H9 (cell line): ENCODE measurements around the gene AGO3. TPM values are rescaled to one million over a fixed set of nuclear protein-coding genes. Genes with fewer than 3 reads are reported as not detected.

Experiments used
- DNase-seq: peaks from one replicate; pipeline ENCODE4 v3.0.0-alpha.2; 2017
- H2AFZ ChIP-seq: one replicate; pipeline ENCODE4 v1.6.1; 2013; ENCODE audit warnings: mild to moderate bottlenecking, low read length, control low read depth, moderate library complexity
- H2AK5ac ChIP-seq: 2 replicates; pipeline ENCODE4 v1.6.1; 2013; ENCODE audit warnings: low read length, control low read depth, mixed read lengths; ENCODE audit not compliant: insufficient read length
- H2BK120ac ChIP-seq: one replicate; pipeline ENCODE4 v1.6.1; 2013; ENCODE audit warnings: low read depth, mild to moderate bottlenecking, low read length, control low read depth, inconsistent platforms; ENCODE audit not compliant: poor library complexity, severe bottlenecking
- H2BK12ac ChIP-seq: 2 replicates; pipeline ENCODE4 v1.6.1; 2013; ENCODE audit warnings: low read length, control low read depth, mixed read lengths, low read depth; ENCODE audit not compliant: insufficient read length
- H2BK15ac ChIP-seq: 2 replicates; pipeline ENCODE4 v1.6.1; 2013; ENCODE audit warnings: low read depth, low read length, control low read depth
- H2BK20ac ChIP-seq: one replicate; pipeline ENCODE4 v1.6.1; 2013; ENCODE audit warnings: low read depth, mild to moderate bottlenecking, low read length, control low read depth, inconsistent platforms; ENCODE audit not compliant: poor library complexity, severe bottlenecking
- H2BK5ac ChIP-seq: 2 replicates; pipeline ENCODE4 v1.6.1; 2013; ENCODE audit warnings: low read length, control low read depth, mixed read lengths; ENCODE audit not compliant: insufficient read length
- H3K14ac ChIP-seq: 2 replicates; pipeline ENCODE4 v1.6.1; 2013; ENCODE audit warnings: low read length, control low read depth; ENCODE audit not compliant: insufficient read depth
- H3K18ac ChIP-seq: 2 replicates; pipeline ENCODE4 v1.6.1; 2013; ENCODE audit warnings: low read depth, mild to moderate bottlenecking, mixed read lengths, low read length, control low read depth; ENCODE audit not compliant: insufficient read length
- H3K23ac ChIP-seq: 2 replicates; pipeline ENCODE4 v1.6.1; 2013; ENCODE audit warnings: low read length, control low read depth, mixed read lengths, low read depth; ENCODE audit not compliant: insufficient read length
- H3K23me2 ChIP-seq: 2 replicates; pipeline ENCODE4 v1.6.1; 2013; ENCODE audit warnings: low read depth, mild to moderate bottlenecking, mixed read lengths, low read length, control low read depth; ENCODE audit not compliant: insufficient read length, poor library complexity, severe bottlenecking
- H3K27ac ChIP-seq: 2 replicates; pipeline ENCODE4 v1.5.1; 2013; ENCODE audit warnings: low read length, control low read depth, mixed read lengths, low read depth; ENCODE audit not compliant: insufficient read length
- H3K27me3 ChIP-seq: 2 replicates; pipeline ENCODE4 v1.6.1; 2013; ENCODE audit warnings: low read length, control low read depth, inconsistent platforms; ENCODE audit not compliant: insufficient read depth
- H3K4ac ChIP-seq: 2 replicates; pipeline ENCODE4 v1.6.1; 2013; ENCODE audit warnings: low read depth, mild to moderate bottlenecking, control low read depth, inconsistent platforms, low read length, moderate library complexity
- H3K4me1 ChIP-seq: 2 replicates; pipeline ENCODE4 v1.6.1; 2013; ENCODE audit warnings: low read length, control low read depth, inconsistent platforms; ENCODE audit not compliant: insufficient read depth
- H3K4me2 ChIP-seq: 2 replicates; pipeline ENCODE4 v1.6.1; 2013; ENCODE audit warnings: low read length, control low read depth, mixed read lengths; ENCODE audit not compliant: insufficient read length, insufficient read depth
- H3K56ac ChIP-seq: 2 replicates; pipeline ENCODE4 v1.6.1; 2013; ENCODE audit warnings: low read depth, mild to moderate bottlenecking, mixed read lengths, low read length, control low read depth; ENCODE audit not compliant: insufficient read length
- H3K79me1 ChIP-seq: 2 replicates; pipeline ENCODE4 v1.6.1; 2013; ENCODE audit warnings: low read depth, mild to moderate bottlenecking, moderate library complexity, low read length, control low read depth, inconsistent platforms; ENCODE audit not compliant: insufficient read depth, poor library complexity, severe bottlenecking
- H3K79me2 ChIP-seq: 2 replicates; pipeline ENCODE4 v1.6.1; 2013; ENCODE audit warnings: low read length, control low read depth, inconsistent platforms; ENCODE audit not compliant: insufficient read depth
- H3K9ac ChIP-seq: 2 replicates; pipeline ENCODE4 v1.6.1; 2013; ENCODE audit warnings: low read length, control low read depth, mixed read lengths; ENCODE audit not compliant: insufficient read length; ENCODE audit errors: extremely low read depth
- H3K9me3 ChIP-seq: one replicate; pipeline ENCODE4 v1.6.1; 2013; ENCODE audit warnings: low read depth, low read length, inconsistent platforms; ENCODE audit not compliant: control insufficient read depth
- H3T11ph ChIP-seq: one replicate; pipeline ENCODE4 v1.6.1; 2013; ENCODE audit warnings: mild to moderate bottlenecking, low read length, control low read depth, inconsistent platforms
- H4K20me1 ChIP-seq: one replicate; pipeline ENCODE4 v1.6.1; 2013; ENCODE audit not compliant: control insufficient read depth, insufficient read length, insufficient read depth
- H4K5ac ChIP-seq: 2 replicates; pipeline ENCODE4 v1.6.1; 2013; ENCODE audit warnings: low read depth, mild to moderate bottlenecking, mixed read lengths, low read length, control low read depth; ENCODE audit not compliant: insufficient read length
- H4K8ac ChIP-seq: replicated peaks from 2 replicates; pipeline ENCODE4 v1.6.1; 2013; ENCODE audit warnings: low read length, control low read depth, mixed read lengths, low read depth; ENCODE audit not compliant: insufficient read length
- H4K91ac ChIP-seq: 2 replicates; pipeline ENCODE4 v1.6.1; 2013; ENCODE audit warnings: low read depth, mild to moderate bottlenecking, moderate library complexity, mixed read lengths, low read length, control low read depth; ENCODE audit not compliant: insufficient read length
- H3K27ac Mint-ChIP-seq, 3 experiments: 2 replicates in 2 of 3; 3 replicates in 1 of 3; pipeline ENCODE4 v1.8.0; 2020 to 2021; ENCODE audit warnings: mixed read lengths in 3 of 3, mild to moderate bottlenecking in 1 of 3, moderate library complexity in 1 of 3
- H3K27me3 Mint-ChIP-seq: 2 replicates; pipeline ENCODE4 v1.8.0; 2021; ENCODE audit warnings: low read depth, mild to moderate bottlenecking, moderate library complexity, mixed read lengths
- H3K36me3 Mint-ChIP-seq, 3 experiments: 2 replicates in 2 of 3; 3 replicates in 1 of 3; pipeline ENCODE4 v1.8.0; 2020 to 2021; ENCODE audit warnings: low read depth in 3 of 3, mixed read lengths in 3 of 3; ENCODE audit not compliant: insufficient read depth in 1 of 3
- H3K4me1 Mint-ChIP-seq, 2 experiments: 2 replicates each; pipeline ENCODE4 v1.8.0; 2020; ENCODE audit warnings: mixed read lengths in 2 of 2
- H3K4me3 Mint-ChIP-seq, 2 experiments: 2 replicates in 1 of 2; 3 replicates in 1 of 2; pipeline ENCODE4 v1.8.0; 2020 to 2021; ENCODE audit warnings: mild to moderate bottlenecking in 2 of 2, mixed read lengths in 2 of 2, moderate library complexity in 1 of 2
- H3K9me3 Mint-ChIP-seq, 2 experiments: 2 replicates in 1 of 2; 3 replicates in 1 of 2; pipeline ENCODE4 v1.8.0; 2020; ENCODE audit warnings: mild to moderate bottlenecking in 2 of 2, mixed read lengths in 2 of 2, moderate library complexity in 1 of 2
- CTCF ChIP-seq: fragments of 200-600 bp; sonication (generic); conservative IDR thresholded peaks from 3 replicates; pipeline ENCODE4 v1.8.0; 2021; ENCODE audit warnings: antibody characterized with exemption, mild to moderate bottlenecking
- WGBS: extraction: QIAGEN DNeasy Blood & Tissue Kit; methylation state at CpG from one replicate; pipeline ENCODE4 v1.1.7; 2013; ENCODE audit warnings: missing lambda C conversion rate, low lambda C conversion rate, mixed read lengths; ENCODE audit not compliant: insufficient read length; ENCODE audit errors: extremely low coverage; 5-methylcytosine and 5-hydroxymethylcytosine counted together
- total RNA-seq: library from RNA; stranded (reverse); gene quantifications from 2 replicates; pipeline ENCODE4 v1.2.1, GENCODE V29; 2021

AGO3 gene
- total RNA-seq, 1 experiment from 2014 or later = 27.0 TPM

GRCh38 chr1:36096500-36097432, 165.9 kb downstream of the AGO3 start:
- Histone ChIP-seq H3K27me3 (no peaks in the 10 kb centered on the region), H2AFZ (no peak overlapping the region), H3K18ac (no peak overlapping the region), H2BK20ac (no peak overlapping the region), H2BK5ac (no peak overlapping the region), H3K27ac (no peak overlapping the region), H3K4me1 (no peaks in the 10 kb centered on the region), H3K79me2 (no peaks in the 10 kb centered on the region), H3K23me2 (no peaks in the 10 kb centered on the region), H4K5ac (no peak overlapping the region), H3K9ac (no peak overlapping the region), H3K14ac (no peak overlapping the region), H2AK5ac (no peak overlapping the region), H2BK15ac (no peak overlapping the region), H2BK12ac (no peak overlapping the region), H2BK120ac (no peak overlapping the region), H4K91ac (no peak overlapping the region), H3T11ph (no peak overlapping the region), H3K56ac (no peak overlapping the region), H3K23ac (no peak overlapping the region), H4K20me1 (no peaks in the 10 kb centered on the region), H4K8ac (no peak overlapping the region), H3K4ac (no peak overlapping the region), H3K4me2 (no peak overlapping the region), H3K79me1 (no peaks in the 10 kb centered on the region), H3K9me3 (no peaks in the 10 kb centered on the region)
- no peaks in the 10 kb centered on the region for H3K9me3 Mint-ChIP-seq
- H3K36me3 Mint-ChIP-seq = peaks cover 16 to 35% (median 29%) of the 10 kb centered on the region in 3 experiments; a peak in 6 of 7 replicates
- peak; percentile 62 for TF ChIP-seq CTCF
- peak; percentile 80 for DNase-seq
- no CpG with 5 or more reads among the region's 16 CpGs for WGBS
- peak overlapping the region in 1 of 2 experiments; percentile 32; a peak in 2 of 5 replicates for H3K4me3 Mint-ChIP-seq
- H3K4me1 Mint-ChIP-seq = peaks cover 16 to 19% of the 10 kb centered on the region in 2 experiments
- H3K27me3 Mint-ChIP-seq = no peaks in the 10 kb centered on the region
- H3K27ac Mint-ChIP-seq = peak overlapping the region; percentile 66 to 85 (median 70); a peak in 5 of 7 replicates
